Measurements from ENCODE around the gene TNPO1.

TNPO1 gene

DNA sequence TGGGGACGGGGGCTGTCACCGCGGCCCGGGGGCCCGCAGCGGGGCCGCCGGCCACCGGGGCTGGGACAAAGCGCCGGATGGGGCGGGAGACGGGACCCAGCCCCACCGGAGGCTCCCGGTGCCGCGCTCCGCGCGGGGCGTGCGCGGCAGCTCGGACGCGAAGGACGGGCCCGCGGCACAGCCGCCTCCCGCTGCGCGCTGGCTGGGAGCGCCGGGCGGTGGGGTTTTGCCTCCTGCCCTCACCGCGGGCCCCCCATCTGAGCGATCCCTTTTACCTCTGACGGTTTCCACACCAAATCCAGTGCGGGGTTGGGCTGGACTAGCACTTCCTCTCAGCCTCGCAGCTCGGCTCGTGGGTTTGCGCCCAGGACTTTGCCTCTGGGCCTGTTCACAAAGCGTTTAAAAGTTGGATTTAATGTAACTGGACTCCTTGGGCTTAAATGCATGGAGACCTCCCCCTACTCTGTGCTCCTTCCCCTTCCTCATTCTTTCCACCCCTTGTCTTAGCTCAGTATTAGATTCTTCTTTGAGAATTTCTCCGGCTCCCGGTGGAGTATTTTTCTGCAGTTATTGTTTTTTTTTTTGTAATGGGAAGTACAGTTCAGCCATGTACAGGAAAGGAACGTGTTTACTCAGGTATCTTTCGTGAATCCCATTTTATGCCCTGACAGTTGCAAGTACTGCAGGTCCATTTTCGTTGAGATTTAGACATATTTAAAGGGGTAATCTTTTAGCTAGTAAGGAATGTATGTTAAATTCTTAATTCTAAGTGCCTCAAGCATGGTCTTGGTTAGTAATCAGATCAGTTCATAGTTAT, 140.1 kb downstream of the TNPO1 start:
- H3K27ac ChIP-seq (ENCODE audit: low read length), result no peak overlapping the region
- no peak for ATAC-seq (ENCODE audit: insufficient read depth, low read depth)

DNA sequence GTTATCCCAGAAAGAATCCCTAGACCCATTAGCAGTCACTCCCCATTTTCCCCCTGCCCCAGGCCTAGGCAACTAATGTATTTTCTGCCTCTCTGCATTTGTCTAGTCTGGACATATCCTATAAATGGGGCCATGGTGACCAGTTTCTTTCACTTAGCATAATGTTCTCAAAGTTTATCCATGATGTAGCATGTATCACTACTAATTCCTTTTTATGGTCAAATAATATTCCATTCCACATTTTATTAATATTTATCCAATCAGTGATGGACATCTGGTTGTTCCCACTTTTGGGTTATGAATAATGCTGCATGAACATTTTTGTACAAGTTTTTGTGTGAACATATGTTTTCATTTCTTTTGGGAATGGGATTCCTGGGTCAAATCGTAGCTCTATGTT, 140.9 kb downstream of the TNPO1 start:
- Histone ChIP-seq H3K36me3 (ENCODE audit: insufficient read depth, low read length) (no peaks in the 10 kb centered on the region), H2AFZ (ENCODE audit: low read depth, low read length) (no peak overlapping the region), H3K79me2 (ENCODE audit: insufficient read depth, low read length) (no peaks in the 10 kb centered on the region), H3K4me1 (ENCODE audit: insufficient read depth, low read length) (peaks cover 7% of the 10 kb centered on the region; the same call in 1 of the 2 replicates), H4K20me1 (ENCODE audit: insufficient read depth, low read length) (no peaks in the 10 kb centered on the region), H3K4me3 (ENCODE audit: low read depth in 1 of 2, low read length in 2 of 2) (no peak overlapping the region), H3K9ac (ENCODE audit: low read depth, low read length) (no peak overlapping the region), H3K9me3 (ENCODE audit: insufficient read depth, low read length, severe bottlenecking) (no peaks in the 10 kb centered on the region), H3K4me2 (ENCODE audit: insufficient read depth, low read length) (no peak overlapping the region), H3K27me3 (ENCODE audit: insufficient read depth, low read length, poor library complexity) (peaks cover 8% of the 10 kb centered on the region), H3K27ac (ENCODE audit: low read length) (no peak overlapping the region)
- ATAC-seq (ENCODE audit: insufficient read depth, low read depth) (no peak), DNase-seq (no peak)
- TF ChIP-seq, protein P1, sequence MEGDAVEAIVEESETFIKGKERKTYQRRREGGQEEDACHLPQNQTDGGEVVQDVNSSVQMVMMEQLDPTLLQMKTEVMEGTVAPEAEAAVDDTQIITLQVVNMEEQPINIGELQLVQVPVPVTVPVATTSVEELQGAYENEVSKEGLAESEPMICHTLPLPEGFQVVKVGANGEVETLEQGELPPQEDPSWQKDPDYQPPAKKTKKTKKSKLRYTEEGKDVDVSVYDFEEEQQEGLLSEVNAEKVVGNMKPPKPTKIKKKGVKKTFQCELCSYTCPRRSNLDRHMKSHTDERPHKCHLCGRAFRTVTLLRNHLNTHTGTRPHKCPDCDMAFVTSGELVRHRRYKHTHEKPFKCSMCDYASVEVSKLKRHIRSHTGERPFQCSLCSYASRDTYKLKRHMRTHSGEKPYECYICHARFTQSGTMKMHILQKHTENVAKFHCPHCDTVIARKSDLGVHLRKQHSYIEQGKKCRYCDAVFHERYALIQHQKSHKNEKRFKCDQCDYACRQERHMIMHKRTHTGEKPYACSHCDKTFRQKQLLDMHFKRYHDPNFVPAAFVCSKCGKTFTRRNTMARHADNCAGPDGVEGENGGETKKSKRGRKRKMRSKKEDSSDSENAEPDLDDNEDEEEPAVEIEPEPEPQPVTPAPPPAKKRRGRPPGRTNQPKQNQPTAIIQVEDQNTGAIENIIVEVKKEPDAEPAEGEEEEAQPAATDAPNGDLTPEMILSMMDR (IDR thresholded peaks at IDR 0.05; ENCODE audit: borderline replicate concordance, extremely low read depth, low read length, poor library complexity, severe bottlenecking), result no peak
- TF ChIP-seq EZH2 (IDR thresholded peaks at IDR 0.05; ENCODE audit: borderline replicate concordance, low read depth, low read length, severe bottlenecking), result no peak

More for the DNA sequence above, 140.1 kb downstream of the TNPO1 start:
- H3K9me3 ChIP-seq (ENCODE audit: insufficient read depth, low read length, severe bottlenecking), result no peaks in the 10 kb centered on the region
- no peak overlapping the region for H2AFZ ChIP-seq (ENCODE audit: low read depth, low read length)
- no peaks in the 10 kb centered on the region for H4K20me1 ChIP-seq (ENCODE audit: insufficient read depth, low read length)
- peak overlapping the region in 1 of 2 experiments; percentile 46; a peak in 1 of 4 replicates for H3K4me3 ChIP-seq (ENCODE audit: low read depth in 1 of 2, low read length in 2 of 2)
- no peaks in the 10 kb centered on the region for H3K79me2 ChIP-seq (ENCODE audit: insufficient read depth, low read length)
- H3K4me2 ChIP-seq (ENCODE audit: insufficient read depth, low read length), result peak overlapping the region; percentile 60; the same call in 1 of the 2 replicates
- no peak for DNase-seq
- peaks cover 8% of the 10 kb centered on the region for H3K27me3 ChIP-seq (ENCODE audit: insufficient read depth, low read length, poor library complexity)
- TF ChIP-seq EZH2 (IDR thresholded peaks at IDR 0.05; ENCODE audit: borderline replicate concordance, low read depth, low read length, severe bottlenecking), result no peak
- TF ChIP-seq, protein P1 (IDR thresholded peaks at IDR 0.05; ENCODE audit: borderline replicate concordance, extremely low read depth, low read length, poor library complexity, severe bottlenecking), result no peak
- peak overlapping the region; percentile 40; the same call in 1 of the 2 replicates for H3K9ac ChIP-seq (ENCODE audit: low read depth, low read length)
- H3K36me3 ChIP-seq (ENCODE audit: insufficient read depth, low read length), result no peaks in the 10 kb centered on the region
- peaks cover 7% of the 10 kb centered on the region; the same call in 1 of the 2 replicates for H3K4me1 ChIP-seq (ENCODE audit: insufficient read depth, low read length)

DNA sequence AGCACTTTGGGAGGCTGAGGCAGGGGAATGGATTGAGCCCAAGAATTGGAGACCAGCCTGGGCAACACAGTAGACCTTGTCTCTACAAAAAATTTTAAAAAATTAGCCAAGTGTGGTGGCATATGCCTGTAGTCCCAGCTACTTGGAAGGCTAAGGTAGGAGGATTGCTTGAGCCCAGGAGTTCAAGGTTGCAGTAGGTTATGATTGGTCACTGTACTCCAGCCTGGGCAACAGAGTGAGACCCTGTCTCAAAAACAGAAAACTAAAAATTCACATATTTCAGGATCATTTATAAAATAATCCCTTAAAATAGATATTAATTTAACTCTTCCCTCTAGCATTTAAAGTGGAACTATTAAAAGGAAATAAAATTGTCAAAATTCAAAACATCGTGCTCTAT, 142.8 kb downstream of the TNPO1 start:
- Histone ChIP-seq H3K36me3 (ENCODE audit: insufficient read depth, low read length) (no peaks in the 10 kb centered on the region), H3K27me3 (ENCODE audit: insufficient read depth, low read length, poor library complexity) (peaks cover 8% of the 10 kb centered on the region), H3K79me2 (ENCODE audit: insufficient read depth, low read length) (no peaks in the 10 kb centered on the region), H3K4me2 (ENCODE audit: insufficient read depth, low read length) (no peak overlapping the region), H3K27ac (ENCODE audit: low read length) (no peak overlapping the region), H3K4me3 (ENCODE audit: low read depth in 1 of 2, low read length in 2 of 2) (no peak overlapping the region), H3K9ac (ENCODE audit: low read depth, low read length) (no peak overlapping the region), H2AFZ (ENCODE audit: low read depth, low read length) (no peak overlapping the region), H3K9me3 (ENCODE audit: insufficient read depth, low read length, severe bottlenecking) (no peaks in the 10 kb centered on the region), H4K20me1 (ENCODE audit: insufficient read depth, low read length) (no peaks in the 10 kb centered on the region), H3K4me1 (ENCODE audit: insufficient read depth, low read length) (peaks cover 7% of the 10 kb centered on the region; the same call in 1 of the 2 replicates)
- ATAC-seq (ENCODE audit: insufficient read depth, low read depth), result no peak
- TF ChIP-seq, protein P1 (IDR thresholded peaks at IDR 0.05; ENCODE audit: borderline replicate concordance, extremely low read depth, low read length, poor library complexity, severe bottlenecking), result no peak
- no peak for TF ChIP-seq EZH2 (IDR thresholded peaks at IDR 0.05; ENCODE audit: borderline replicate concordance, low read depth, low read length, severe bottlenecking)
- DNase-seq, result no peak

Data from DND-41 (cell line).